Upper lobe of left lung (tissue), 6 donors: ENCODE data around the gene ZNF581. TPM values are rescaled to one million over a fixed set of nuclear protein-coding genes. Genes with fewer than 3 reads are reported as not detected.

Experiments used
- ATAC-seq, 2 donors: fragments of 200-7000 bp; cut with Tn5 transposase; one replicate each; pipeline ENCODE4 v1.9.1; 2022; ENCODE audit warnings: mild to moderate bottlenecking in 2 of 2, moderate library complexity in 2 of 2; ENCODE audit not compliant: low FRiP score in 2 of 2
- DNase-seq, 2 donors: peaks; one replicate each; pipeline ENCODE4 v3.0.0-alpha.2; 2019 to 2020
- H3K27ac ChIP-seq, 4 donors: fragments of 200-600 bp; sonication (generic); one replicate each; pipeline ENCODE4 v1.5.1; 2016 to 2019
- H3K27me3 ChIP-seq, 4 donors: fragments of 200-600 bp; sonication (generic); one replicate each; pipeline ENCODE4 v1.5.1; 2017 to 2019
- H3K36me3 ChIP-seq, 4 donors: fragments of 200-600 bp; sonication (generic); one replicate each; pipeline ENCODE4 v1.5.1; 2016 to 2019
- H3K4me1 ChIP-seq, 4 donors: fragments of 200-600 bp; sonication (generic); one replicate each; pipeline ENCODE4 v1.5.1; 2018 to 2019
- H3K4me3 ChIP-seq, 4 donors: fragments of 200-600 bp; sonication (generic); one replicate each; pipeline ENCODE4 v1.5.1; 2017 to 2019; ENCODE audit warnings: mild to moderate bottlenecking in 2 of 4, moderate library complexity in 1 of 4
- H3K9me3 ChIP-seq, 4 donors: fragments of 200-600 bp; sonication (generic); one replicate each; pipeline ENCODE4 v1.5.1; 2018 to 2019
- CTCF ChIP-seq, 6 experiments: fragments of 450-650 bp in 4 of 6; fragments of 200-600 bp in 2 of 6; sonication (generic) in 2 of 6; IDR thresholded peaks; one replicate each; pipeline ENCODE4 v1.5.1; 2016 to 2019; ENCODE audit warnings: antibody characterized with exemption in 6 of 6
- EP300 ChIP-seq, 4 donors: sonication (generic); formaldehyde crosslinking; IDR thresholded peaks; one replicate each; pipeline ENCODE4 v1.5.1; 2017; ENCODE audit warnings: antibody characterized with exemption in 4 of 4, control low read depth in 2 of 4
- POLR2A ChIP-seq, 4 donors: fragments of 450-650 bp; IDR thresholded peaks; one replicate each; pipeline ENCODE4 v1.5.1; 2016 to 2017; ENCODE audit warnings: antibody characterized with exemption in 4 of 4, mild to moderate bottlenecking in 2 of 4
- POLR2AphosphoS5 ChIP-seq, 2 donors: sonication (generic); formaldehyde crosslinking; IDR thresholded peaks; one replicate each; pipeline ENCODE4 v1.5.1; 2017; ENCODE audit warnings: antibody characterized with exemption in 2 of 2
- WGBS, 2 donors: methylation state at CpG; one replicate each; pipeline ENCODE4 v1.1.5; 2017 to 2018; 5-methylcytosine and 5-hydroxymethylcytosine counted together
- total RNA-seq, 6 donors: library from RNA; depleted of rRNA in 4 of 6; stranded (reverse); fragments of >200 nt in 4 of 6; gene quantifications; one replicate each; pipeline versions ENCODE4 v1.1.0 to v1.2.1, GENCODE V29; 2016 to 2021
- donor health status: DM: no; HTN: no; CAD: no; lungs with moderate emphysema.
- donor health status: DM: no; HTN: yes; CAD: no; lungs with severe emphysema.

ZNF581 gene
- total RNA-seq, 6 donors from 2014 or later, result 15.6 to 38.8 (median 21.9) TPM

GRCh38 chr19:55667006-55667381 is 23.5 kb downstream of the ZNF581 start:
- ATAC-seq (no peak), DNase-seq (no peak)
- no peak overlapping the region for H3K4me3 ChIP-seq
- H3K27me3 ChIP-seq, result no peaks in the 10 kb centered on the region
- no peak overlapping the region for H3K27ac ChIP-seq
- peaks cover 58 to 95% (median 87%) of the 10 kb centered on the region in 4 donors for H3K36me3 ChIP-seq
- peaks cover 0 to 18% (median 0%) of the 10 kb centered on the region in 4 donors for H3K4me1 ChIP-seq
- no peaks in the 10 kb centered on the region for H3K9me3 ChIP-seq
- no peak for TF ChIP-seq POLR2A (IDR thresholded peaks at IDR 0.05)
- no peak for TF ChIP-seq CTCF (IDR thresholded peaks at IDR 0.05)
- no peak for TF ChIP-seq POLR2AphosphoS5 (IDR thresholded peaks at IDR 0.05)
- TF ChIP-seq EP300 (IDR thresholded peaks at IDR 0.05), result no peak
- WGBS, 2 donors, result 92 to 100% methylated on average over 2 to 4 of the region's 4 CpGs

- DNase-seq, result no peak
- H3K36me3 ChIP-seq, result peaks cover 55 to 90% (median 84%) of the 10 kb centered on the region in 4 donors
- H3K4me1 ChIP-seq, result peaks cover 0 to 18% (median 0%) of the 10 kb centered on the region in 4 donors
- no peaks in the 10 kb centered on the region for H3K27me3 ChIP-seq
- TF ChIP-seq EP300 (IDR thresholded peaks at IDR 0.05) (no peak), POLR2A (IDR thresholded peaks at IDR 0.05) (no peak), POLR2AphosphoS5 (IDR thresholded peaks at IDR 0.05) (no peak)
- H3K9me3 ChIP-seq, result no peaks in the 10 kb centered on the region
- WGBS, 2 donors, result 89 to 93% methylated on average over 12 of the region's 12 CpGs
- no peak overlapping the region for H3K27ac ChIP-seq
- no peak for ATAC-seq
- H3K4me3 ChIP-seq, result no peak overlapping the region
Measured at GRCh38 chr19:55667511-55667910, 24.1 kb downstream of the ZNF581 start.

GRCh38 chr19:55667958-55668357 is 24.5 kb downstream of the ZNF581 start:
- ATAC-seq (no peak), DNase-seq (no peak)
- H3K27me3 ChIP-seq, result no peaks in the 10 kb centered on the region
- H3K36me3 ChIP-seq, result peaks cover 50 to 89% (median 80%) of the 10 kb centered on the region in 4 donors
- no peak overlapping the region for H3K4me3 ChIP-seq
- peaks cover 0 to 18% (median 0%) of the 10 kb centered on the region in 4 donors for H3K4me1 ChIP-seq
- H3K27ac ChIP-seq, result no peak overlapping the region
- 81 to 91% methylated on average over 7 to 11 of the region's 11 CpGs for WGBS, 2 donors
- no peaks in the 10 kb centered on the region for H3K9me3 ChIP-seq
- TF ChIP-seq EP300 (IDR thresholded peaks at IDR 0.05) (no peak), POLR2AphosphoS5 (IDR thresholded peaks at IDR 0.05) (no peak), POLR2A (IDR thresholded peaks at IDR 0.05) (no peak), CTCF (IDR thresholded peaks at IDR 0.05) (no peak)

- H3K4me3 ChIP-seq, result no peak overlapping the region
- 91 to 92% methylated on average over 29 to 30 of the region's 30 CpGs for WGBS, 2 donors
- no peak for ATAC-seq
- peaks cover 0 to 23% (median under 1%) of the 10 kb centered on the region in 4 donors for H3K4me1 ChIP-seq
- TF ChIP-seq CTCF (IDR thresholded peaks at IDR 0.05), result no peak
- no peak for TF ChIP-seq POLR2AphosphoS5 (IDR thresholded peaks at IDR 0.05)
- TF ChIP-seq EP300 (IDR thresholded peaks at IDR 0.05), result no peak
- no peak for TF ChIP-seq POLR2A (IDR thresholded peaks at IDR 0.05)
- no peaks in the 10 kb centered on the region for H3K9me3 ChIP-seq
- no peak for DNase-seq
- no peak overlapping the region for H3K27ac ChIP-seq
- no peaks in the 10 kb centered on the region for H3K27me3 ChIP-seq
- H3K36me3 ChIP-seq, result peaks cover 42 to 85% (median 76%) of the 10 kb centered on the region in 4 donors
Measured at GRCh38 chr19:55668603-55669348, 25.3 kb downstream of the ZNF581 start.

GRCh38 chr19:55669418-55670279 is 26.2 kb downstream of the ZNF581 start:
- peaks cover 33 to 83% (median 74%) of the 10 kb centered on the region in 4 donors for H3K36me3 ChIP-seq
- no peaks in the 10 kb centered on the region for H3K9me3 ChIP-seq
- TF ChIP-seq POLR2AphosphoS5 (IDR thresholded peaks at IDR 0.05), result no peak
- TF ChIP-seq EP300 (IDR thresholded peaks at IDR 0.05), result no peak
- TF ChIP-seq POLR2A (IDR thresholded peaks at IDR 0.05), result no peak
- TF ChIP-seq CTCF (IDR thresholded peaks at IDR 0.05), result no peak
- H3K4me3 ChIP-seq, result no peak overlapping the region
- ATAC-seq (no peak), DNase-seq (no peak)
- peaks cover 4 to 32% (median 9%) of the 10 kb centered on the region in 4 donors for H3K4me1 ChIP-seq
- WGBS, 2 donors, result 89 to 90% methylated on average over 30 to 43 of the region's 43 CpGs
- no peaks in the 10 kb centered on the region for H3K27me3 ChIP-seq
- no peak overlapping the region for H3K27ac ChIP-seq
